ENCODE measurements around the gene CCDC83.
"Not testable (repeated sequence)": the region's sequence is repeated elsewhere in the genome, so short reads cannot be mapped to it uniquely, and the experiment has no call there.

The CCDC83 gene

GRCh38 chr11:85939099-85940015 is 84.2 kb downstream of the CCDC83 start:
- no peak for DNase-seq (ENCODE audit: low spot score)

- DNase-seq (ENCODE audit: low spot score) = peak; percentile 30
These were observed 86.3 kb downstream of the CCDC83 start for GRCh38 chr11:85941380-85941973.

GRCh38 chr11:85945296-85945695 is 90.1 kb downstream of the CCDC83 start:
- no peak for DNase-seq (ENCODE audit: low spot score)

GRCh38 chr11:85945788-85946187 is 90.6 kb downstream of the CCDC83 start:
- no peak for DNase-seq (ENCODE audit: low spot score)

- DNase-seq (ENCODE audit: low spot score) = no peak
These were observed 91.0 kb downstream of the CCDC83 start for GRCh38 chr11:85946221-85946620.

GRCh38 chr11:85947431-85948272 is 92.5 kb downstream of the CCDC83 start:
- no peak for DNase-seq (ENCODE audit: low spot score)

GRCh38 chr11:85948884-85949283 is 93.7 kb downstream of the CCDC83 start:
- no peak for DNase-seq (ENCODE audit: low spot score)

GRCh38 chr11:85949798-85950197 is 94.6 kb downstream of the CCDC83 start:
- DNase-seq (ENCODE audit: low spot score) = no peak

GRCh38 chr11:85950317-85951048 is 95.3 kb downstream of the CCDC83 start:
- no peak for DNase-seq (ENCODE audit: low spot score)

GRCh38 chr11:85951049-85951405 is 95.8 kb downstream of the CCDC83 start:
- no peak for DNase-seq (ENCODE audit: low spot score)

GRCh38 chr11:85951428-85952107 is 96.4 kb downstream of the CCDC83 start:
- DNase-seq (ENCODE audit: low spot score) = no peak

GRCh38 chr11:85952108-85952485 is 96.9 kb downstream of the CCDC83 start:
- DNase-seq (ENCODE audit: low spot score) = not testable (repeated sequence)

- DNase-seq (ENCODE audit: low spot score) = no peak
These were observed 98.4 kb downstream of the CCDC83 start for GRCh38 chr11:85953491-85954143.

- DNase-seq (ENCODE audit: low spot score) = no peak
These were observed 100.3 kb downstream of the CCDC83 start for GRCh38 chr11:85955531-85955930.

- no peak for DNase-seq (ENCODE audit: low spot score)
These were observed 105.5 kb downstream of the CCDC83 start for GRCh38 chr11:85960678-85961077.

GRCh38 chr11:85961130-85961529 is 105.9 kb downstream of the CCDC83 start:
- no peak for DNase-seq (ENCODE audit: low spot score)

- DNase-seq (ENCODE audit: low spot score) = no peak
These were observed 106.8 kb downstream of the CCDC83 start for GRCh38 chr11:85961930-85962363.

- no peak for DNase-seq (ENCODE audit: low spot score)
These were observed 110.0 kb downstream of the CCDC83 start for GRCh38 chr11:85965202-85965601.

GRCh38 chr11:85967457-85967856 is 112.3 kb downstream of the CCDC83 start:
- no peak for DNase-seq (ENCODE audit: low spot score)
